Stimulated activated CD8-positive, alpha-beta memory T cell treated with anti-CD3 and anti-CD28 coated beads, Interleukin-15, amount 100 ng/mL, for 24 hours (primary cell): ENCODE results near the gene SEZ6L.

Experiments used
- DNase-seq: peaks from one replicate; pipeline ENCODE4 v3.0.0-alpha.2; 2020; ENCODE audit warnings: low read depth

The SEZ6L gene

GRCh38 chr22:26169315-26170111, at the start of gene SEZ6L:
Gene SEZ6L (plus strand): TSS chr22:26169462. CDS start chr22:26169670, 208 bp downstream.
- no peak for DNase-seq

GRCh38 chr22:26122920-26123468, 46.3 kb upstream of the SEZ6L start:
- DNase-seq, result no peak

- DNase-seq, result no peak
Observed at GRCh38 chr22:26124991-26125725, 44.1 kb upstream of the SEZ6L start.

- DNase-seq, result no peak
Observed at GRCh38 chr22:26127126-26127525, 42.1 kb upstream of the SEZ6L start.

GRCh38 chr22:26127556-26127955, 41.7 kb upstream of the SEZ6L start:
- DNase-seq, result no peak

GRCh38 chr22:26131589-26132154, 37.6 kb upstream of the SEZ6L start:
- no peak for DNase-seq

- DNase-seq, result no peak
Observed at GRCh38 chr22:26134654-26135330, 34.5 kb upstream of the SEZ6L start.

GRCh38 chr22:26135806-26136205, 33.5 kb upstream of the SEZ6L start:
- DNase-seq, result no peak

GRCh38 chr22:26139310-26139709, 30.0 kb upstream of the SEZ6L start:
- DNase-seq, result no peak

- no peak for DNase-seq
Observed at GRCh38 chr22:26141831-26142230, 27.4 kb upstream of the SEZ6L start.

GRCh38 chr22:26143806-26144325, 25.4 kb upstream of the SEZ6L start:
- no peak for DNase-seq

GRCh38 chr22:26159886-26160285, 9.4 kb upstream of the SEZ6L start:
- no peak for DNase-seq

GRCh38 chr22:26161746-26162145, 7.5 kb upstream of the SEZ6L start:
- DNase-seq, result no peak

GRCh38 chr22:26162926-26163325, 6.3 kb upstream of the SEZ6L start:
- DNase-seq, result no peak

GRCh38 chr22:26164174-26164573, 5.1 kb upstream of the SEZ6L start:
- no peak for DNase-seq

GRCh38 chr22:26168330-26168851, 871 bp upstream of the SEZ6L start:
- DNase-seq, result no peak

GRCh38 chr22:26168939-26169314, 335 bp upstream of the SEZ6L start:
- DNase-seq, result no peak

GRCh38 chr22:26170112-26170492, 840 bp downstream of the SEZ6L start:
- DNase-seq, result no peak

- DNase-seq, result no peak
Observed at GRCh38 chr22:26170795-26171580, 1.7 kb downstream of the SEZ6L start.

- DNase-seq, result no peak
Observed at GRCh38 chr22:26172389-26172990, 3.2 kb downstream of the SEZ6L start.

GRCh38 chr22:26174280-26174679, 5.0 kb downstream of the SEZ6L start:
- DNase-seq, result no peak
